DOHH2 (cell line): ENCODE data around the gene KRR1.
A peak's percentile ranks its signal among the peaks of the same experiment; 100 is the strongest.

Source experiments
- H3F3A ChIP-seq: fragments of 200-600 bp; sonication (generic), shearing (Covaris generic); 2 replicates; pipeline ENCODE4 v1.6.0; 2016; ENCODE audit warnings: antibody characterized with exemption, mild to moderate bottlenecking; ENCODE audit not compliant: control insufficient read depth, insufficient read depth
- H3K27ac ChIP-seq: fragments of 200-600 bp; sonication (generic); 2 replicates; pipeline ENCODE4 v1.5.1; 2014; ENCODE audit warnings: low read depth, mild to moderate bottlenecking, low read length, moderate library complexity
- H3K27me3 ChIP-seq: fragments of 200-600 bp; sonication (generic); 2 replicates; pipeline ENCODE4 v1.6.1; 2014; ENCODE audit warnings: mild to moderate bottlenecking, low read length, mixed read lengths; ENCODE audit not compliant: control insufficient read depth
- H3K36me3 ChIP-seq: fragments of 200-600 bp; sonication (generic); 2 replicates; pipeline ENCODE4 v1.6.1; 2014; ENCODE audit warnings: mild to moderate bottlenecking, low read length, moderate library complexity, mixed read lengths; ENCODE audit not compliant: control insufficient read depth
- H3K4me1 ChIP-seq: fragments of 200-600 bp; sonication (generic); 2 replicates; pipeline ENCODE4 v1.6.1; 2014; ENCODE audit warnings: mild to moderate bottlenecking, low read length, mixed read lengths; ENCODE audit not compliant: control insufficient read depth
- H3K4me2 ChIP-seq: fragments of 200-600 bp; sonication (generic); 2 replicates; pipeline ENCODE4 v1.6.0; 2014; ENCODE audit warnings: mild to moderate bottlenecking, low read length, moderate library complexity
- H3K4me3 ChIP-seq: fragments of 200-600 bp; sonication (generic); 2 replicates; pipeline ENCODE4 v1.5.1; 2014; ENCODE audit warnings: mild to moderate bottlenecking, low read length, mixed read lengths
- H3K79me2 ChIP-seq: fragments of 200-600 bp; sonication (generic); 2 replicates; pipeline ENCODE4 v1.6.1; 2014; ENCODE audit warnings: mild to moderate bottlenecking, low read length, mixed read lengths; ENCODE audit not compliant: control insufficient read depth
- H3K9me2 ChIP-seq: fragments of 200-600 bp; sonication (generic); replicated peaks from 2 replicates; pipeline ENCODE4 v1.6.1; 2014; ENCODE audit warnings: mild to moderate bottlenecking, low read length, mixed read lengths; ENCODE audit not compliant: control insufficient read depth
- H3K9me3 ChIP-seq: fragments of 200-600 bp; sonication (generic); 2 replicates; pipeline ENCODE4 v1.6.1; 2014; ENCODE audit warnings: antibody characterized with exemption, low read length, mixed read lengths; ENCODE audit not compliant: control insufficient read depth, insufficient read depth
- H4K20me1 ChIP-seq: fragments of 200-600 bp; sonication (generic); 2 replicates; pipeline ENCODE4 v1.6.0; 2014; ENCODE audit warnings: low read depth, mild to moderate bottlenecking, antibody characterized with exemption, low read length, moderate library complexity; ENCODE audit not compliant: control insufficient read depth, insufficient read depth
- EZH2phosphoT487 ChIP-seq: fragments of 200-600 bp; sonication (generic); IDR thresholded peaks from 2 replicates; pipeline ENCODE4 v1.6.1; 2017; ENCODE audit warnings: borderline replicate concordance, mild to moderate bottlenecking, antibody characterized with exemption, low read length, moderate library complexity, mixed read lengths
- TF ChIP-seq, protein P1 (sequence below): fragments of 200-600 bp; sonication (generic); IDR thresholded peaks from one replicate; pipeline ENCODE4 v1.5.1; 2014; ENCODE audit warnings: antibody characterized with exemption, mild to moderate bottlenecking, low read depth, low read length; ENCODE audit not compliant: poor library complexity, severe bottlenecking

Gene KRR1

GRCh38 chr12:75509621-75510020 lies 1.8 kb downstream of the KRR1 start:
- no peaks in the 10 kb centered on the region for H3K27me3 ChIP-seq
- peak overlapping the region; percentile 94 for H3K4me3 ChIP-seq
- H3K9me2 ChIP-seq, result no peaks in the 10 kb centered on the region
- H3K4me1 ChIP-seq, result peaks cover 27% of the 10 kb centered on the region
- peaks cover 61% of the 10 kb centered on the region for H3K79me2 ChIP-seq
- TF ChIP-seq, protein P1, sequence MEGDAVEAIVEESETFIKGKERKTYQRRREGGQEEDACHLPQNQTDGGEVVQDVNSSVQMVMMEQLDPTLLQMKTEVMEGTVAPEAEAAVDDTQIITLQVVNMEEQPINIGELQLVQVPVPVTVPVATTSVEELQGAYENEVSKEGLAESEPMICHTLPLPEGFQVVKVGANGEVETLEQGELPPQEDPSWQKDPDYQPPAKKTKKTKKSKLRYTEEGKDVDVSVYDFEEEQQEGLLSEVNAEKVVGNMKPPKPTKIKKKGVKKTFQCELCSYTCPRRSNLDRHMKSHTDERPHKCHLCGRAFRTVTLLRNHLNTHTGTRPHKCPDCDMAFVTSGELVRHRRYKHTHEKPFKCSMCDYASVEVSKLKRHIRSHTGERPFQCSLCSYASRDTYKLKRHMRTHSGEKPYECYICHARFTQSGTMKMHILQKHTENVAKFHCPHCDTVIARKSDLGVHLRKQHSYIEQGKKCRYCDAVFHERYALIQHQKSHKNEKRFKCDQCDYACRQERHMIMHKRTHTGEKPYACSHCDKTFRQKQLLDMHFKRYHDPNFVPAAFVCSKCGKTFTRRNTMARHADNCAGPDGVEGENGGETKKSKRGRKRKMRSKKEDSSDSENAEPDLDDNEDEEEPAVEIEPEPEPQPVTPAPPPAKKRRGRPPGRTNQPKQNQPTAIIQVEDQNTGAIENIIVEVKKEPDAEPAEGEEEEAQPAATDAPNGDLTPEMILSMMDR, result no peak
- TF ChIP-seq EZH2phosphoT487, result no peak
- H3K36me3 ChIP-seq, result peaks cover 61% of the 10 kb centered on the region
- H3K4me2 ChIP-seq, result peak overlapping the region; percentile 87
- no peaks in the 10 kb centered on the region for H3K9me3 ChIP-seq
- H3F3A ChIP-seq, result peaks cover 11% of the 10 kb centered on the region
- H4K20me1 ChIP-seq, result peaks cover 5% of the 10 kb centered on the region; the same call in 1 of the 2 replicates
- no peak overlapping the region for H3K27ac ChIP-seq

DNA sequence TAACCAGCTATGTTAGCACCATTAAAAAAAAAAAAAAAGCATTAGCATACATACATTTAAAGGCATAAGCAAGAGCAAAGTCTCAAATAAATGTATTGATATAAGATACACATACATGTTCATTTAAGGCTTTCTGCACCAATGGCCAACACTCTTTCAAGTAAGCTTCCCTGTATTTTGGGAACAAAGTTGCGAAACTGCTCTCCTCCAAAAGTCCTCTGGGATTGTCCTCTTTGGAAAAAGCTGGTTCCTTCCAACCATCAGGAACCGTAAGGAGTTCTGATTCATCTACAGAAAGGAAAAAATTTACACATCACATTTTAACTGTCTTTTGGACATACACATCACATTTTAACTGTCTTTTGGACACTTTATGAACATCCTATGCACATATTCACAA lies 3.2 kb downstream of the KRR1 start:
- peaks cover 27% of the 10 kb centered on the region for H3K4me1 ChIP-seq
- peaks cover 14% of the 10 kb centered on the region for H3F3A ChIP-seq
- no peak for TF ChIP-seq EZH2phosphoT487
- TF ChIP-seq, protein P1, result no peak
- H3K4me2 ChIP-seq, result no peak overlapping the region
- H3K27me3 ChIP-seq, result no peaks in the 10 kb centered on the region
- peaks cover 5% of the 10 kb centered on the region; the same call in 1 of the 2 replicates for H4K20me1 ChIP-seq
- H3K27ac ChIP-seq, result no peak overlapping the region
- H3K9me3 ChIP-seq, result no peaks in the 10 kb centered on the region
- H3K36me3 ChIP-seq, result peaks cover 76% of the 10 kb centered on the region
- H3K9me2 ChIP-seq, result no peaks in the 10 kb centered on the region
- peaks cover 65% of the 10 kb centered on the region for H3K79me2 ChIP-seq
- no peak overlapping the region for H3K4me3 ChIP-seq

GRCh38 chr12:75507086-75507485 lies 4.3 kb downstream of the KRR1 start:
- no peak overlapping the region for H3K4me2 ChIP-seq
- no peak overlapping the region for H3K4me3 ChIP-seq
- peaks cover 86% of the 10 kb centered on the region for H3K36me3 ChIP-seq
- H3K9me2 ChIP-seq, result no peaks in the 10 kb centered on the region
- H3K9me3 ChIP-seq, result no peaks in the 10 kb centered on the region
- peaks cover 65% of the 10 kb centered on the region for H3K79me2 ChIP-seq
- peaks cover 25% of the 10 kb centered on the region for H3K4me1 ChIP-seq
- TF ChIP-seq EZH2phosphoT487, result no peak
- TF ChIP-seq, protein P1, result no peak
- H4K20me1 ChIP-seq, result peaks cover 5% of the 10 kb centered on the region; the same call in 1 of the 2 replicates
- H3K27me3 ChIP-seq, result no peaks in the 10 kb centered on the region
- peaks cover 9% of the 10 kb centered on the region; the same call in 1 of the 2 replicates for H3F3A ChIP-seq
- no peak overlapping the region for H3K27ac ChIP-seq
